Liver (tissue), 9 donors: ENCODE data around the gene CUZD1. TPM values are rescaled to one million over a fixed set of nuclear protein-coding genes. Genes with fewer than 3 reads are reported as not detected.

Source experiments
- DNase-seq: peaks from one replicate; pipeline ENCODE4 v3.0.0-alpha.2; 2017; ENCODE audit warnings: low spot score
- H3K27ac ChIP-seq, 2 donors: one replicate each; pipeline ENCODE4 v1.7.0; 2013; ENCODE audit warnings: inconsistent platforms in 2 of 2, low read length in 2 of 2, control low read depth in 1 of 2, low read depth in 1 of 2, mild to moderate bottlenecking in 1 of 2
- H3K27me3 ChIP-seq, 4 donors: one replicate each; pipeline versions ENCODE4 v1.6.1 to v1.7.0; 2013; ENCODE audit warnings: low read length in 3 of 4, inconsistent platforms in 1 of 4, mild to moderate bottlenecking in 1 of 4, moderate library complexity in 1 of 4; ENCODE audit not compliant: control insufficient read depth in 4 of 4, insufficient read depth in 4 of 4
- H3K36me3 ChIP-seq, 4 donors: one replicate each; pipeline versions ENCODE4 v1.6.1 to v1.7.0; 2013; ENCODE audit warnings: low read length in 3 of 4, mild to moderate bottlenecking in 3 of 4, low read depth in 1 of 4, moderate library complexity in 1 of 4; ENCODE audit not compliant: control insufficient read depth in 4 of 4, insufficient read depth in 3 of 4
- H3K4me1 ChIP-seq, 4 donors: one replicate each; pipeline versions ENCODE4 v1.6.1 to v1.7.0; 2013; ENCODE audit warnings: low read length in 3 of 4, mild to moderate bottlenecking in 3 of 4, moderate library complexity in 1 of 4; ENCODE audit not compliant: control insufficient read depth in 4 of 4, insufficient read depth in 4 of 4
- H3K4me3 ChIP-seq, 3 donors: one replicate each; pipeline versions ENCODE4 v1.6.1 to v1.7.0; 2013; ENCODE audit warnings: low read length in 3 of 3, control low read depth in 1 of 3, low read depth in 1 of 3, mild to moderate bottlenecking in 1 of 3
- H3K9ac ChIP-seq, 2 donors: one replicate each; pipeline ENCODE4 v1.7.0; 2013; ENCODE audit warnings: low read length in 2 of 2, mild to moderate bottlenecking in 2 of 2, moderate library complexity in 2 of 2, control low read depth in 1 of 2, low read depth in 1 of 2
- H3K9me3 ChIP-seq, 4 donors: one replicate each; pipeline versions ENCODE4 v1.6.1 to v1.7.0; 2013; ENCODE audit warnings: low read length in 3 of 4; ENCODE audit not compliant: control insufficient read depth in 4 of 4
- EGR1 ChIP-seq, 2 donors: IDR thresholded peaks; 2 replicates each; pipeline ENCODE4 v1.6.1; 2016 to 2018; ENCODE audit warnings: antibody characterized with exemption in 2 of 2, low read depth in 2 of 2
- FOXA1 ChIP-seq: IDR thresholded peaks from 2 replicates; pipeline ENCODE4 v1.6.1; 2016; ENCODE audit warnings: antibody characterized with exemption
- HNF4A ChIP-seq, 2 donors: conservative IDR thresholded peaks; 2 replicates each; pipeline ENCODE4 v1.6.1; 2016; ENCODE audit warnings: antibody characterized with exemption in 2 of 2, mild to moderate bottlenecking in 2 of 2
- HNF4G ChIP-seq: IDR thresholded peaks from 2 replicates; pipeline ENCODE4 v1.6.1; 2016; ENCODE audit warnings: antibody characterized with exemption
- JUND ChIP-seq, 2 donors: IDR thresholded peaks; 2 replicates each; pipeline ENCODE4 v1.6.1; 2016; ENCODE audit warnings: antibody characterized with exemption in 2 of 2
- NR2F2 ChIP-seq: IDR thresholded peaks from 2 replicates; pipeline ENCODE4 v1.6.1; 2016; ENCODE audit warnings: antibody characterized with exemption
- RAD21 ChIP-seq, 2 donors: IDR thresholded peaks; 2 replicates each; pipeline ENCODE4 v1.6.1; 2016; ENCODE audit warnings: antibody characterized with exemption in 2 of 2, mild to moderate bottlenecking in 2 of 2
- RXRA ChIP-seq, 2 donors: IDR thresholded peaks; 2 replicates each; pipeline ENCODE4 v1.6.1; 2017 to 2018; ENCODE audit warnings: antibody characterized with exemption in 2 of 2, mild to moderate bottlenecking in 1 of 2
- SP1 ChIP-seq: IDR thresholded peaks from 2 replicates; pipeline ENCODE4 v1.6.1; 2018; ENCODE audit warnings: antibody characterized with exemption, mild to moderate bottlenecking
- YY1 ChIP-seq: IDR thresholded peaks from 2 replicates; pipeline ENCODE4 v1.6.1; 2016; ENCODE audit warnings: antibody characterized with exemption, mild to moderate bottlenecking
- WGBS: extraction: QIAGEN DNeasy Blood & Tissue Kit; methylation state at CpG from one replicate; pipeline ENCODE4 v1.1.7; 2013; 5-methylcytosine and 5-hydroxymethylcytosine counted together
- polyA plus RNA-seq, 2 donors: library from polyadenylated mRNA; stranded (reverse) in 1 of 2; unstranded in 1 of 2; fragments of 200-250 nt in 1 of 2; fragments of >200 nt in 1 of 2; fragmentation: Nextera tagmentation in 1 of 2; extraction: Ambion mirVana in 1 of 2; gene quantifications; one replicate each; pipeline versions ENCODE4 v1.2.1 to v1.2.3, GENCODE V29; 2013 to 2015
- total RNA-seq, 2 donors: library from RNA; depleted of rRNA; stranded (reverse); fragments of >200 nt; gene quantifications; one replicate each; pipeline ENCODE4 v1.2.3, GENCODE V29; 2014
- TF ChIP-seq, protein P1 (sequence below): IDR thresholded peaks from 2 replicates; pipeline ENCODE4 v1.6.1; 2016; ENCODE audit warnings: antibody characterized with exemption
- TF ChIP-seq, protein P2 (sequence below): IDR thresholded peaks from 2 replicates; pipeline ENCODE4 v1.6.1; 2016; ENCODE audit warnings: antibody characterized with exemption
- TF ChIP-seq, protein P3 (sequence below): IDR thresholded peaks from 2 replicates; pipeline ENCODE4 v1.6.1; 2016; ENCODE audit warnings: antibody characterized with exemption, mild to moderate bottlenecking
- TF ChIP-seq, protein P4 (sequence below): fragments of 150-350 bp; IDR thresholded peaks from 2 replicates; pipeline ENCODE4 v1.5.1; 2017; ENCODE audit warnings: improper control_type of control experiment, low read depth, low read length; ENCODE audit not compliant: missing input control
- donor health status: healthy.
- donor health status: healthy.
- donor health status: healthy.
- donor health status: healthy.
- donor health status: healthy.

The CUZD1 gene
- total and polyA plus RNA-seq, 4 donors: 0.03 to 0.17 (median 0.10) TPM

DNA sequence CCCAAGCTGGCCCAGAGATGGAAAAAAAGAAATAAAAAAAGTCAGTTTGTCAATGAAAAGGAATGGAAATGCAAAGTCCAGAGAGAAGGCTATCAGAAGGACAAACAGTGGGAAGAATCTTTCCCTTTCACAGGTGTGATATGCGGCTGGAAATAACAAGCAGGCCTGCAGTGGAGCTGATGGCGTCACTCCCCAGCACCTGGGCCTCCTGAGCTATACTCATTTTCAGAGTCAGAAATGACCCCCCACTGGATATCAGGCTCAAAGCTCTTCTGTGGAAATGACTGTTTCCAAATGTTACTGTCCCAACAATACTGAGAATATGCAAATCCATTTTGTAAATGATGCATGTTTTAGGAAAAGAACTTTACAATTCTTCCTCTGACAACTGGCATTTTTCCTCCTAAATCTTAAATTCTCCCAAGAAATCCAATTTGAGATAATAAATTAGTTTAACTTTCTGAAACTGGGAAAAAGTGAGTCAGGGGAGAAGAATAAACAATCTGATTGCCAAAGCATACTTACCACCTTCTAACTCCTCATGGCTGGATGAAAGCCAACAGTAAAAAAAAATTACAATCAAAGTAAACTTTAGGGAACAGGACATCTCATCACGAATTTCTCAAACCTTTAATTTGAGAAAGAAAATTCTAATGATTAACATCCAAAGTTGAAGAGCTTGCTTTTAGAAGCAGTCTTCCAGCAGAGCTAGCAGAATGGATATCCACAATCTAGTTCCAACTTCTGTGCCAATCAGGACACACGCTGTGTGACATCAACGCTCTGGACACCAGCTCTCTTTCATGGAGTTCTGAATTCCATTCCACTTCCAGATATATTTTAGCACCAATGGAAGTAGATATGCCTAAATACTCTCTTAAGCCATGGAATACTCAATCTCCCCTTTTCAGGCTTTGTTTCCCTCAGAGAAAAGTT lies 5.3 kb upstream of the CUZD1 start:
- Histone ChIP-seq H3K4me1 (peaks cover 0 to 4% (median 1%) of the 10 kb centered on the region in 4 donors), H3K27me3 (no peaks in the 10 kb centered on the region), H3K9ac (no peak overlapping the region), H3K9me3 (no peaks in the 10 kb centered on the region), H3K36me3 (no peaks in the 10 kb centered on the region), H3K27ac (no peak overlapping the region), H3K4me3 (no peak overlapping the region)
- TF ChIP-seq, protein P1, sequence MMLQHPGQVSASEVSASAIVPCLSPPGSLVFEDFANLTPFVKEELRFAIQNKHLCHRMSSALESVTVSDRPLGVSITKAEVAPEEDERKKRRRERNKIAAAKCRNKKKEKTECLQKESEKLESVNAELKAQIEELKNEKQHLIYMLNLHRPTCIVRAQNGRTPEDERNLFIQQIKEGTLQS: no peak
- TF ChIP-seq RAD21 (IDR thresholded peaks at IDR 0.05): no peak
- no peak for TF ChIP-seq EGR1 (IDR thresholded peaks at IDR 0.05; ENCODE audit: low read depth in 2 of 2)
- TF ChIP-seq, protein P2, sequence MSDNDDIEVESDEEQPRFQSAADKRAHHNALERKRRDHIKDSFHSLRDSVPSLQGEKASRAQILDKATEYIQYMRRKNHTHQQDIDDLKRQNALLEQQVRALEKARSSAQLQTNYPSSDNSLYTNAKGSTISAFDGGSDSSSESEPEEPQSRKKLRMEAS: no peak
- no peak for TF ChIP-seq JUND (IDR thresholded peaks at IDR 0.05)
- no peak for TF ChIP-seq HNF4G
- no peak for TF ChIP-seq FOXA1
- no peak for TF ChIP-seq SP1
- TF ChIP-seq YY1: no peak
- TF ChIP-seq, protein P3, sequence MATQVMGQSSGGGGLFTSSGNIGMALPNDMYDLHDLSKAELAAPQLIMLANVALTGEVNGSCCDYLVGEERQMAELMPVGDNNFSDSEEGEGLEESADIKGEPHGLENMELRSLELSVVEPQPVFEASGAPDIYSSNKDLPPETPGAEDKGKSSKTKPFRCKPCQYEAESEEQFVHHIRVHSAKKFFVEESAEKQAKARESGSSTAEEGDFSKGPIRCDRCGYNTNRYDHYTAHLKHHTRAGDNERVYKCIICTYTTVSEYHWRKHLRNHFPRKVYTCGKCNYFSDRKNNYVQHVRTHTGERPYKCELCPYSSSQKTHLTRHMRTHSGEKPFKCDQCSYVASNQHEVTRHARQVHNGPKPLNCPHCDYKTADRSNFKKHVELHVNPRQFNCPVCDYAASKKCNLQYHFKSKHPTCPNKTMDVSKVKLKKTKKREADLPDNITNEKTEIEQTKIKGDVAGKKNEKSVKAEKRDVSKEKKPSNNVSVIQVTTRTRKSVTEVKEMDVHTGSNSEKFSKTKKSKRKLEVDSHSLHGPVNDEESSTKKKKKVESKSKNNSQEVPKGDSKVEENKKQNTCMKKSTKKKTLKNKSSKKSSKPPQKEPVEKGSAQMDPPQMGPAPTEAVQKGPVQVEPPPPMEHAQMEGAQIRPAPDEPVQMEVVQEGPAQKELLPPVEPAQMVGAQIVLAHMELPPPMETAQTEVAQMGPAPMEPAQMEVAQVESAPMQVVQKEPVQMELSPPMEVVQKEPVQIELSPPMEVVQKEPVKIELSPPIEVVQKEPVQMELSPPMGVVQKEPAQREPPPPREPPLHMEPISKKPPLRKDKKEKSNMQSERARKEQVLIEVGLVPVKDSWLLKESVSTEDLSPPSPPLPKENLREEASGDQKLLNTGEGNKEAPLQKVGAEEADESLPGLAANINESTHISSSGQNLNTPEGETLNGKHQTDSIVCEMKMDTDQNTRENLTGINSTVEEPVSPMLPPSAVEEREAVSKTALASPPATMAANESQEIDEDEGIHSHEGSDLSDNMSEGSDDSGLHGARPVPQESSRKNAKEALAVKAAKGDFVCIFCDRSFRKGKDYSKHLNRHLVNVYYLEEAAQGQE: no peak
- TF ChIP-seq NR2F2: no peak
- 69% methylated on average over 5 of the region's 5 CpGs for WGBS
- no peak for DNase-seq

DNA sequence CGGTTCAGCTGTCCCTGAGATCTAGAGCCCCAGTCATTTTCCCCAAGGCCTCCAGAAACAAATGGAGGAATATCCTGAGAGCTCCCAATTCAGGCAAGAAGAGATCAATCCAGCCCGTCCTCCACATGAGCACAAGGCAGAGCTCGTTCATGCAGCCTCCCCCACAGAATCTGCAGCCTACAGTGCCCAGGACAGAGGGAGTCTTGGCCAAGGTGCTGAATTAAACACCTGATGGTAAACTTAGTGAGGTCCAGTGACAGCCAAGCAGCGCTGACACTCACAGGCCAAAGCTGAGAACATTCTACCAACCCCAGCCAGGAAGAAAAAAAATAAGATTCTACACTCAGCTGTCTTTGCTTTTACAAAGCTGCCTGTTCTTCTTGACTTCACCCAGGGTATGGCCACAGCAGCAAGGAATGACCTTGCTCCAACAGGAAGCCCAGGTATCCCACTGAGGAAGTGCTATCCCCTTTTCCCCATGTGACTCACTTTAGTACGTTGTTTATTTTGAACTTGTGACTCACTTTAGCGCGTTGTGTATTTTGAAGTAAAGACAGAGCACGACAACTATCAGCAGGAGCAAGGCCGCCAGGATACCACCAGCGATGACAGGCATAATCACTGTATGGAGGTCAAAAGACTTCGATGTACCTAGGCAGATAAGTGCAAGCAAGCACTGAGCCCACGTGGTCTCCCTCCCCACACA lies 4.4 kb upstream of the CUZD1 start:
- no peaks in the 10 kb centered on the region for H3K9me3 ChIP-seq
- H3K9ac ChIP-seq: no peak overlapping the region
- H3K36me3 ChIP-seq: no peaks in the 10 kb centered on the region
- peaks cover 0 to 4% (median 1%) of the 10 kb centered on the region in 4 donors for H3K4me1 ChIP-seq
- TF ChIP-seq RXRA (IDR thresholded peaks at IDR 0.05) (no peak), JUND (IDR thresholded peaks at IDR 0.05) (no peak)
- TF ChIP-seq, protein P1: no peak
- 90% methylated on average over 12 of the region's 12 CpGs for WGBS
- DNase-seq: no peak
- H3K4me3 ChIP-seq: no peak overlapping the region
- no peak overlapping the region for H3K27ac ChIP-seq
- no peaks in the 10 kb centered on the region for H3K27me3 ChIP-seq

DNA sequence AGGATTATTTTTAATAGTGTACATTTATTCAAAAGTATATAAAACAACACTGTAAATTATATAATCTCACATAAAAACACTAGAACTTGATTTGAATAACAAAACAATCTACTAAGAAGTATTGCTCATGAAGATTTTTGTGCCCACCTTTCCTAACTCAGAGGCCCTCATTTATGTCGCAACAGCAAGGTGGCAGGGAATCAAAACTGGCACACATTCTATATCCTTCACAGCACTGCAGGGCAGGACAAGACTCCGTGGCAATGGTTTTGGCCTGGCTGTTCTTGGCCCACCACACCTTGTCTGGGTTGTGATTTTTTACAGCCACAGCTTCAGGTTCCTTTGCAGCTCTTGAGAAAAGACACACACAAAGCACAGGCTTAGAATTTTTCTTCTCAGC lies 3.4 kb upstream of the CUZD1 start:
- H3K27me3 ChIP-seq: no peaks in the 10 kb centered on the region
- no peaks in the 10 kb centered on the region for H3K36me3 ChIP-seq
- no peak for DNase-seq
- no peak overlapping the region for H3K9ac ChIP-seq
- 95% methylated on average over 2 of the region's 2 CpGs for WGBS
- no peak overlapping the region for H3K27ac ChIP-seq
- no peak overlapping the region for H3K4me3 ChIP-seq
- peaks cover 0 to 4% (median 1%) of the 10 kb centered on the region in 4 donors for H3K4me1 ChIP-seq
- no peaks in the 10 kb centered on the region for H3K9me3 ChIP-seq
- TF ChIP-seq, protein P4, sequence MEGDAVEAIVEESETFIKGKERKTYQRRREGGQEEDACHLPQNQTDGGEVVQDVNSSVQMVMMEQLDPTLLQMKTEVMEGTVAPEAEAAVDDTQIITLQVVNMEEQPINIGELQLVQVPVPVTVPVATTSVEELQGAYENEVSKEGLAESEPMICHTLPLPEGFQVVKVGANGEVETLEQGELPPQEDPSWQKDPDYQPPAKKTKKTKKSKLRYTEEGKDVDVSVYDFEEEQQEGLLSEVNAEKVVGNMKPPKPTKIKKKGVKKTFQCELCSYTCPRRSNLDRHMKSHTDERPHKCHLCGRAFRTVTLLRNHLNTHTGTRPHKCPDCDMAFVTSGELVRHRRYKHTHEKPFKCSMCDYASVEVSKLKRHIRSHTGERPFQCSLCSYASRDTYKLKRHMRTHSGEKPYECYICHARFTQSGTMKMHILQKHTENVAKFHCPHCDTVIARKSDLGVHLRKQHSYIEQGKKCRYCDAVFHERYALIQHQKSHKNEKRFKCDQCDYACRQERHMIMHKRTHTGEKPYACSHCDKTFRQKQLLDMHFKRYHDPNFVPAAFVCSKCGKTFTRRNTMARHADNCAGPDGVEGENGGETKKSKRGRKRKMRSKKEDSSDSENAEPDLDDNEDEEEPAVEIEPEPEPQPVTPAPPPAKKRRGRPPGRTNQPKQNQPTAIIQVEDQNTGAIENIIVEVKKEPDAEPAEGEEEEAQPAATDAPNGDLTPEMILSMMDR: no peak
- TF ChIP-seq RXRA (IDR thresholded peaks at IDR 0.05): no peak
- no peak for TF ChIP-seq SP1
- TF ChIP-seq FOXA1: no peak
- no peak for TF ChIP-seq YY1
- TF ChIP-seq, protein P3: no peak
- TF ChIP-seq RAD21 (IDR thresholded peaks at IDR 0.05): no peak
- TF ChIP-seq, protein P2: no peak
- TF ChIP-seq HNF4A (conservative IDR thresholded peaks at IDR 0.05): no peak
